ES-I3 (cell line): ENCODE measurements around the gene GTPBP3.

ENCODE experiments used
- H3K36me3 ChIP-seq: 2 replicates; pipeline ENCODE4 v1.6.1; 2013; ENCODE audit warnings: mild to moderate bottlenecking, low read length, control low read depth, moderate library complexity; ENCODE audit not compliant: insufficient read depth
- H3K4me1 ChIP-seq: 2 replicates; pipeline ENCODE4 v1.6.1; 2013; ENCODE audit warnings: mild to moderate bottlenecking, control low read depth, low read length; ENCODE audit not compliant: insufficient read depth
- H3K9ac ChIP-seq: 2 replicates; pipeline ENCODE4 v1.6.1; 2013; ENCODE audit warnings: low read depth, mild to moderate bottlenecking, low read length, moderate library complexity
- H3K9me3 ChIP-seq: 2 replicates; pipeline ENCODE4 v1.6.1; 2013; ENCODE audit warnings: mild to moderate bottlenecking, low read length, moderate library complexity; ENCODE audit not compliant: control insufficient read depth, insufficient read depth

The GTPBP3 gene

DNA sequence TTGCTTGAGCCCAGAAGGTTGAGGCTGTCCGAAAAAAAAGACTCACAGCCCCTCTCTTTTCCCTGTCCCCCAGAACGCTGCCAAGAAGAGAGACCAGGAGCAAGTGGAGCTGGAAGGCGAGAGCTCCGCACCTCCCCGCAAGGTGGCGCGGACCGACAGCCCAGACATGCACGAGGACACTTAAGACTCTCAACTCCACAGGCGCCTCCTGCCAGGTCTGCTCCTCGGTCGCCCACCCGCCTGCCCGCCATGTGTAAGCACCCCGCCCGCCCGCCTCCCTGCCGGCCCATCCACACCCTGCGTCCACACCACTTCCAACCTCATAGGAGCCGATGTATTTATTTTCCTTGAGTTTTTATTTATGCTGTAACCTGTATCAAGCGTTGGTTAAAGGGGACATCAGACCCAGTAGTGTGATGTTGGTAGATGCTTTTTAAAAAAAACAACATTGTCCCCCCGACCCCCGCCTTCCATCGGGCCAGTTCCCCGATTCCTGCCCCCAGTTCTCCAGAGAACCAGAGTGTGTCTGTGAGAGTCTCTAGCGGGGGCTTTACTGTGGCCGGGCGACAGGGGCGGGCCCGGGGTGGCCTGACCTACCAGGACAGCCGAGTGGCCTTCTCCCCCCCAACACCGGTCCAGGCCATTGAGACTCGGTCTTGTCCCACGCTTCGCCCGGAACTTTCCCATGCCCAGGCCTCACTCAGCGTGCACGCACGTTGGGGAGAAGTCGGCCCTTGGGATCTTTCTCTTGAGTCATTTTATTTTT, 17.7 kb upstream of the GTPBP3 start:
- H3K4me1 ChIP-seq, result peaks cover 11% of the 10 kb centered on the region; the same call in 1 of the 2 replicates
- H3K36me3 ChIP-seq, result 0 out of 2 replicates have a peak, but pooled peaks cover 3% of the 10 kb centered on the region

GRCh38 chr19:17320435-17320834, 16.9 kb upstream of the GTPBP3 start:
- H3K9ac ChIP-seq, result no peak overlapping the region
- H3K9me3 ChIP-seq, result no peaks in the 10 kb centered on the region
- peaks cover 11% of the 10 kb centered on the region; the same call in 1 of the 2 replicates for H3K4me1 ChIP-seq
- 0 out of 2 replicates have a peak, but pooled peaks cover 3% of the 10 kb centered on the region for H3K36me3 ChIP-seq

More for the DNA sequence above, 17.7 kb upstream of the GTPBP3 start:
- Histone ChIP-seq H3K9me3 (no peaks in the 10 kb centered on the region), H3K9ac (no peak overlapping the region)

DNA sequence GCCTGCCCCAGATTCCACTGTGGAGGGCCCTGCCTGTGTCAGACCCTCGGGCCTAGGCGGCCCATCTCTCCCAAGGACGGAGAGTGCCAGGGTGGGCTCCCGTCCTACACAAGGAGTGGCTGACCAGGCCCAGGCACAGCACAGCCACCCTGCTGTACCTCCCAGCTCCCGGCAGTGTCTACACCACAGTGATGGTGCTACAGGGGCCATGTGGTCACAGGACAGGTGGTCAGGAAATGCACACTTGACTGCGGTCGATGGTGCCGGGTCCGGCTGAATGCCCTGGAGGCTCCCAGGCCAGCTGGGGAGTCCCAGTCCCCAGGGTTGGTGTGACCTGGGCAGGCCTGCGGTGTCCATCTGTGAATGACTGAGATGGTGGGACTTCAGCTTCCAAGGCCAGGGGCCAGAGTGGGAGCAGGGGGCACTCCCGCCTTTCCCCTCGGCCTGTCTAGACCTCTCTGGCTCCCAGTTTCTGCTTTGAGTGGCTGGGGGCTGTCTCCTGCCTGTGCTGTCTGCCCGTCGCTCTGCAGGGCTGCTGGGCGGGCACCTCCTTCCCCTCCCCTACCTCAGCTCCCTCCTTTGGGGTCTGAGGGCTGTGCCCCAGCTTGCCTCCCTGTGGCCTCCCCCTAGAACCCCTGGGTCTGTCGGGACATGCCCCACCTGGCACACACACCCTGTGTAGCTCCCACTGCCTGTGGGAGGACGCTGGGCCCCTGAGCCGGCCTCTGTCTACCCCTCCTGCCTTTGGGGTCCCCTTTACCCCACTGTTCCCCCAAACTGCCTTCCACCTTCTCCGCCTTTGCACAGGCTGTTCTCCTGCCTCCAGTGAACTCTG, 15.5 kb upstream of the GTPBP3 start:
- Histone ChIP-seq H3K9me3 (no peaks in the 10 kb centered on the region), H3K4me1 (peaks cover 19% of the 10 kb centered on the region; the same call in 1 of the 2 replicates), H3K36me3 (no peaks in the 10 kb centered on the region), H3K9ac (no peak overlapping the region)

DNA sequence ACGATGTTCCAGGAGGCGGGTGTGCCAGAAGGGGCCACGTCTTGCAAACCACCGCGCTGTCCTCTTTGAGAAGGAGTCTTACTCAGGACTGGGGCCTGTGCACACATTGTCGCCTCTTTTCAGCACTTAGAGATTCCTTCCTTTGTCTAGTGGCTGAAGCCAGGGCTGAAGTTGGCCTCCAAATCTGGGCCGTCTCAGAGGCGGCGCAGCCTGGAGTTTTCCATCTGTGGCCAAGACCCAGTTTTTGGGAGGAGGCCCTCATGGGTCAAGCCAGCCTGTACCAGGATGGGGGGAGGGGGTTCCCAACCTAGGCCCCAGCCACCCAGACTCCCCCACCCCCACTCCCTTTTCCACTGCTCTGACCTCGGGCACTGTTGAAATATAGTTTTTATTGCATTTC, 14.5 kb upstream of the GTPBP3 start:
- Histone ChIP-seq H3K4me1 (peaks cover 19% of the 10 kb centered on the region; the same call in 1 of the 2 replicates), H3K36me3 (no peaks in the 10 kb centered on the region), H3K9ac (peak overlapping the region; percentile 26; the same call in 1 of the 2 replicates)

DNA sequence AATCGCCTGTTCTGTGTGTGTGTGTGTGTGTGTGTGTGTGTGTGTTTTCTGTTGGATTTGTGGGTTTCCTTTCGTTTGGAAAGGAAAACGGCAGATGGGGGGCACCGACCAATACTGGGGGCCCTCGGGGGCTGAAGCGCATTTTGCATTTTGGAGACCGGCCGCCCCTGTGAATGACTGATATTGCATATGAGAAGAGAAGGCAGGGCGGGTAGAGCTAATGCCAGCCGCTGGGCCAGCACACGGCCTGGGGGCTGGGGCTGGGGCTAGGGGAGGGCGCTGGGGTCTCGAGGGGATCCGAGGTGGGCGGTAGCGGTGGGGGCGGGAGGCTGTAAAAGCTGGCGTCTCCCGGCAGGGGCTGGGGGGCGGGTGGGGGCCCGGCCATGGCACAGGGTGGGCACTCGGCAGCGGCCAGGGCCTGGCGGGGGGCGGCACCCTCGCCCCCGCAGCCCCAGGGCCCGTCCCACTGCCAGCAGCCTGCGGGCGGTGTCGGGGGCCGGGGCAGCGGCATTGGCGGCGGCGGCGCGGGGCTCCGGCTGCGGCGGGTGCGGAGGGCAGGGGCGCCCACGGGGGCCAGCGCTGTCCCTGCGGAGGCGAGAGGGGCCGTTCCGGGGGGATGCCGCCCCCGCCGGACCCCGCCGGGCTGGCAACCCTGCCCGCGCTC, 13.9 kb upstream of the GTPBP3 start:
- H3K36me3 ChIP-seq, result no peaks in the 10 kb centered on the region
- H3K9me3 ChIP-seq, result no peaks in the 10 kb centered on the region
- peak overlapping the region; percentile 26; the same call in 1 of the 2 replicates for H3K9ac ChIP-seq
- peaks cover 19% of the 10 kb centered on the region; the same call in 1 of the 2 replicates for H3K4me1 ChIP-seq

More for the DNA sequence above, 14.5 kb upstream of the GTPBP3 start:
- H3K9me3 ChIP-seq, result no peaks in the 10 kb centered on the region

DNA sequence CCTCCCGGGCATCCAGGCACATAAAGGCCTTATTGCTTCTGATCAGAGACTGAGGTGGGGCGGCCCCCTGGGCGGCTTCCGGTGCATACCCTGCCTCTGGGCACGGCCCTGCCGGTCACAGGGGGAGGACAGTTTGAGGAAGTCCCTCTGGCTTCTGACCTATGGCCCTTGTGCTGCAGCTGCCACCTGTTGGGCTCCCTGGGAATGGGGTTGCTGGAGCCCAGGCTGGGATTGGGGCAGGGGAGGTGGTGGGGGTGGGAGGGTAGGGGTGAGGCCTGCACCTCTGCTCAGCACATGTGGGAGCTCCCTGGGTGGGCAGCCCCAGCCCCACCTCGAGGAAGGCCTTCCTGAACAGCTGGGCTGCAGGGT, 13.4 kb upstream of the GTPBP3 start:
- Histone ChIP-seq H3K9me3 (no peaks in the 10 kb centered on the region), H3K36me3 (no peaks in the 10 kb centered on the region), H3K4me1 (peaks cover 19% of the 10 kb centered on the region; the same call in 1 of the 2 replicates), H3K9ac (peak overlapping the region; percentile 26; the same call in 1 of the 2 replicates)

DNA sequence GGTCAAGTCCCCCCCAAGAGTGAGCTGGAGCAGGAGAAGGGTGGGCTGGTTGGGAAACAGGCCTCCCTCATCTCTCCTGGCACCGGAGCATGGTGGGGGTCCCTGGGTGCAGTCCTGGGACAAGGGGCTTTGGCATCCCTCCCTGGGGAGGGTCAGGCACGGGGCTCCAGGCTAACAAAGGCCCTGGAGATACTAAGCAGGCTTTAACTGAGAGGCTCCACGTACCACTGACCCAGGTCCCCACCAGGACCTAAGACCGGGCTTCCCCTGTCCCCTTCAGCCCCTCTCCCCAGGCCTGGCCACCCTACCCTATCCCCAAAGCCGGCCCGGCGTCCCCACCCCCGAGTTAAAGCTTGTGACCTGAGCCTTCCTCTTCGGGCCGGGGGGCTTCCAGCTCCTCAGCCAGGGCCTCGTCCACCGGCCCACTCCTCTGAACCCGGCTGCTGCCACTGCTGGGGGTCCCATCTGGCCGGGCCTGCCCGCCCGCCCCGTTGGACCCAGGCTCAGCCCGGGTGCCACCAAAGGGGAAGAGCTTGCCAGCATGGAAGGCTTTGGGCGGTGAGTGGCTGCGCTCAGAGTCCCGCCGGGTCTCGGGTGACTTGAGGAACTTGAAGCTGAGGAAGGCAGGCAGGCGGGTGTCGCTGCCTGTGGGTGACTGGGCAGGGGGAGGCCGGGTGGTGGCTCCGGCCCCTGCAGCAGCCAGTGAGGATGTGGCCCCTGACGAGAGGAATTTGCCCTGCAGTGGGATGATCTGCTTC, 12.8 kb upstream of the GTPBP3 start:
- Histone ChIP-seq H3K36me3 (no peaks in the 10 kb centered on the region), H3K4me1 (peaks cover 19% of the 10 kb centered on the region; the same call in 1 of the 2 replicates), H3K9me3 (no peaks in the 10 kb centered on the region), H3K9ac (no peak overlapping the region)

- Histone ChIP-seq H3K9ac (no peak overlapping the region), H3K4me1 (peaks cover 19% of the 10 kb centered on the region; the same call in 1 of the 2 replicates), H3K36me3 (no peaks in the 10 kb centered on the region), H3K9me3 (no peaks in the 10 kb centered on the region)
Measured at GRCh38 chr19:17325133-17325532, 12.2 kb upstream of the GTPBP3 start.

DNA sequence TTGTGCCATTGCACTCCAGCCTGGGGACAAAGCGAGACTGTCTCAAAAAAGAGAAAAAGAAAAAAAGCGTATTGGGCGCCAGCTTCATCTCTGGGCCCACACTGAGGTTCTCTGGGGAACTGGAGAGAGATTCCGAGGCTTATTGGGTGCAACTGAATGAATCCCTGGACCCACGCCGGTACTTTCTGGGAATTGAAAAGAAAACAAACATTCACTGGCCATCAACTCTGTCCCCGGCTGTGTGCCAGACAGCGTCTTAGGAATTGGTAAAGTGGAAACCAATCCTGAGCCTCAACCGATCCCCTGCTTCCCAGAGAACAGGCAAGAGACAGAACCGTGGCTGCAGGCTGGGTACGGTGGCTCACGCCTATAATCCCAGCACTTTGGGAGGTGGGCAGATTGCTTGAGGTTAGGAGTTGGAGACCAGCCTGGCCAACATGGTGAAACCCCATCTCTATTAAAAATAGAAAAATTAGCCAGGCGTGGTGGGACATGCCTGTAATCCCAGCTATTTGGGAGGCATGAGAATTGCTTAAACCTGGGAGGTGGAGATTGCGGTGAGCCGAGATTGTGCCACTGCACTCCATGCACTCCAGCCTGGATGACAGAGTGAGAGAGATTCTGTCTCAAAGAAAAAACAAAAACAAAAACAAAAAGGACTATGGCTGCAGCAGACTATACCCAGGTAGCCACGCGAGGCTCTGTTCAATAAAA, 11.3 kb upstream of the GTPBP3 start:
- H3K4me1 ChIP-seq, result peaks cover 19% of the 10 kb centered on the region; the same call in 1 of the 2 replicates
- no peaks in the 10 kb centered on the region for H3K9me3 ChIP-seq
- H3K9ac ChIP-seq, result peak overlapping the region; percentile 26
- no peaks in the 10 kb centered on the region for H3K36me3 ChIP-seq

DNA sequence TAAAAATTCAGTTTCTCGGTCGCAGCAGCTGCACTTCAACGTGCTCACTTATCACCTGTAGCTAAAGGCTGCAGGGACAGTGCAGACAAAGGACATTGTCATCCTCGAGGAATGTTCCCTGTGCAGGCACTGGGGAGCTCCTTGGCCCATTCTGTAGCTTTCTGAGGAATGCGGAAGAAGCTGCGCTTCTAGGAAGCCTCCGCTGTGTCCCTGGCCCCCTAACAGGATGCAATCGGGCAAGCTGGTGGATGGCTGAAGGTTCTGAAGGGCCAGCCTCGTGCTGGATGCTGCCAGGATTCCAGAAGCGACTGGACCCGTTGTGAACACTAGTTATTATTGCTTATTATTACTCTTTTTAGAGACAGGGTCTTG, 10.8 kb upstream of the GTPBP3 start:
- Histone ChIP-seq H3K9me3 (no peaks in the 10 kb centered on the region), H3K4me1 (peaks cover 19% of the 10 kb centered on the region; the same call in 1 of the 2 replicates), H3K9ac (peak overlapping the region; percentile 54; the same call in 1 of the 2 replicates), H3K36me3 (no peaks in the 10 kb centered on the region)

- Histone ChIP-seq H3K4me1 (peaks cover 18% of the 10 kb centered on the region; the same call in 1 of the 2 replicates), H3K9ac (peak overlapping the region; percentile 54), H3K36me3 (no peaks in the 10 kb centered on the region)
Measured at GRCh38 chr19:17327068-17327653, 10.2 kb upstream of the GTPBP3 start.

DNA sequence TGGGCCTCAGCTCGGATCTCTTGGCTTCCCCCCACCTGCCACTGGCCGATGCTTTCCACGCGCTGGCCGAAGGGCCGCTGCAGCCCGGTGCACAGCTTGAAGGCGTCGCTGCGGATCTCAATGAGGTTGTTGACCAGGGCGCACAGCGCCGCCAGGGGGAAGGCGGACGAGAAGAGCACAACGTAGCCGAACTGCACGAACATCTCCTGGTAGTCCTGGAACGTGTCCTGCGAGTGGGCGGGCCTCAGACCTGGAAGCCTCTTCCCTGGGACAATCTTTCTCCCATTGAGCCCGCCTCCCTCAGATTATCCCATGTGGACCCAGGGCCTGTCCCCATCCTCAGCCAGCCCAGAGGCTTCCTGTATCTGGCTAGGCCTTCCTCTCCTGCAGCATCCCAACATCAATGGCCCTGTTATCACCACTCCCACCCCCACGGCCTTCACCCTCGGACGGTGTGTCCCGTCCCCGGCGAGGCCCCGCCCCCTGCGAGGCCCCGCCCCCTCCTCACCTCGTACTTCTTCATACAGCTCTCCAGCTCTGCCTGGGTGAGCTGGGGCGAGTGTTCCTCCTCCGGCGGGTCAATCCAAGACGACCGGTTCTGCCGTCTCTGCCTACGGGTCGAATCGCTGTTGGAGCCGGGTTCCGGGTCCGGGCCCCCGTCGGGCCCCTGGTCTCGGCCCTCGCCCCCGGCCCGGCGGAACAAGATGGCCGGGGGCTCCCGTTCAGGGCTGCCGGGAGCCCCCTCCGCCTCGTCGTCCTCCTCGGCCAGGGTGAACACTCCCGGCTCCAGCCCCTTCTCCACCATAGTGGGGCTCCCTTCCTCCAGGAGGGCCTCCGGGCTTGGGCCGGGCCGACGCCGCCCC, 9.5 kb upstream of the GTPBP3 start:
- Histone ChIP-seq H3K9me3 (no peaks in the 10 kb centered on the region), H3K9ac (peak overlapping the region; percentile 85), H3K4me1 (peaks cover 11% of the 10 kb centered on the region; the same call in 1 of the 2 replicates), H3K36me3 (no peaks in the 10 kb centered on the region)

More at GRCh38 chr19:17327068-17327653, 10.2 kb upstream of the GTPBP3 start:
- no peaks in the 10 kb centered on the region for H3K9me3 ChIP-seq
